UCSD-AML1 (cell line): ENCODE results near the gene RGS6.

Experiments used
- DNase-seq: peaks from one replicate; lab custom pipeline; 2025; ENCODE audit not compliant: unreplicated experiment; lab: John Stamatoyannopoulos, UW

The RGS6 gene

GRCh38 chr14:72154645-72155378, 222.6 kb downstream of the RGS6 start:
- DNase-seq = no peak

DNA sequence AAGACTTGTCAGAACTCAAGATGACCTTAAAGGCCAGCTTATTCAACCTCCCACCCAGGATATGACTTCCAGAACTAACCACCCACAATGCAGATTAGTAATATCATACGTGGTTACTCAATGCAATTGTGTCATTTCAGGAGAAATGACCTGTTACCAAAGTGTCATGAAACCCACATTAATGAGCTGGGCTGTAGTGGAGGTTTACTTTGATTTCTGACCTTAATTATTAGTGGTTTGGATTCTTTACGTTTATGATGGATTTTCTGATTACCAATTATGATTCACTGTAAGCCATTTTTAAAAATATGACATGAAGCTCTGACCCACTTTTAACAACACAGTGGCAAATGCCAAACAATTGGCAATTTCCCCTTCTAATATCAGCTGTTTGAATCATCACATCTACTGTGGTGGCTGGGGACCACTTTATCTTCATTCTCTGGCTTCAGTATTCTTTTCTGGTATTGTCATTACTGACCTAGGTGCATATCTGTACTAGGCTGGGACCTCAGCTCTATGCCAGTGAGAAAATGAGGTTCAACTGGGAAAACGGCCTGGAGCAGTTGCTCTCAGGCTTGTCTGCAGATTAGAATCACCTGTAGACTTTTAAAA, 223.3 kb downstream of the RGS6 start:
- no peak for DNase-seq

GRCh38 chr14:72164420-72165228, 232.4 kb downstream of the RGS6 start:
- no peak for DNase-seq

GRCh38 chr14:72165229-72165698, 233.0 kb downstream of the RGS6 start:
- DNase-seq = no peak

DNA sequence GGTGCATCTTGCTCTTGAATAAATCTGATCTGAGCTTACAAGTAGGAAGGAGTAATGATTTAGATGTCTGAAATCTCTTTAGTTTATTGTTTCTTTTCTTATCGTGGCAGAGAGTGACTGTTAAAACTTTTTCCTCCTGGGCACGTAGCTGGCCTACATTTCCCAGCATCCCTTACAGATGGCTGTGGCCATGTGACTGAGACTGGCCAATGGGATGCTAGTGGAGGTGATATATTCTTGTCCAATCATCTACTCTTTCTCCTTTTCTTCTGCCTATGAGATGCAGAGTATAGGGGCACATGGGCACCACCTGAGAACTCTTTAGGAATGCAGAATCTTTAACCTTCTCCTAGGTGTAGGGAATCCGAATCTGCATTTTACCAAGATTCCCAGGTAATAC, 237.3 kb downstream of the RGS6 start:
- DNase-seq = no peak

DNA sequence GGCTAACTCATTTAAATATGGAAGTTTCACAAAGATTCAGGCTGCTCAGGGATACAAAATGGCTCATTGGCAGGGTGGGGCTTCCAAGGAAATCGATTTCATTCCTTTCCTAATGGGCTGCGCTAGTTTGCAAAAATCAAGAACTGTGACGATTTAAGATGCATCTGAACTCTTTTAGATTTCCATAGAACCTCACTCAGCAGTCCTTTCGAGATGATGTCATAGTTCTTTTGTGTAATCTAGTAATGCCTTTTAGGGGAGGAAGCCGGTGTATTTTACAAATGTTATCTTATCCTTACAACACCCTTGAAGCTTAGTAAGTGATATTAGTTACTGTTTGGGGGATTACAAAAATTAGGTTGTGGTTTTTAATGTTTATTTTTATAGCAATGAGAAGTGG, 239.8 kb downstream of the RGS6 start:
- DNase-seq = no peak

DNA sequence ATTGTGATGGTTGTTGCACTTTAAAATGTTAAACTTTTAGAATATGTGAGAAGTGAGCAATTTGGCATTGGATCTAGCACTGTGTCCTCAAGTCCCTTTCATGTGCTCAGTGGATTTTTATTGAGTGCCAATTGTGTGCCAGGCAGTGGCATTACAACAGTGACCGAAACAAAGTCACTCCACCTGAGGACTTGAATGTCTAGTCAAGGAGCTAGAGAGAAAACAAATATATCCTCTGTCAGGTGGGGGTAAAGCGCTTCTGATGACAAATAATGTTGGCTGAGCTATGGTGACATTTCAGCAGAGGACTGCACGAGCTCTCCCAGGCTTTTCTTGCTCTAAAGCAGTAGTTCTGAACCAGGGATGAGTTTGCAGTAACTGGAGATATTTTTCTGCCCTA, 240.4 kb downstream of the RGS6 start:
- no peak for DNase-seq

GRCh38 chr14:72173038-72173720, 240.9 kb downstream of the RGS6 start:
- no peak for DNase-seq

DNA sequence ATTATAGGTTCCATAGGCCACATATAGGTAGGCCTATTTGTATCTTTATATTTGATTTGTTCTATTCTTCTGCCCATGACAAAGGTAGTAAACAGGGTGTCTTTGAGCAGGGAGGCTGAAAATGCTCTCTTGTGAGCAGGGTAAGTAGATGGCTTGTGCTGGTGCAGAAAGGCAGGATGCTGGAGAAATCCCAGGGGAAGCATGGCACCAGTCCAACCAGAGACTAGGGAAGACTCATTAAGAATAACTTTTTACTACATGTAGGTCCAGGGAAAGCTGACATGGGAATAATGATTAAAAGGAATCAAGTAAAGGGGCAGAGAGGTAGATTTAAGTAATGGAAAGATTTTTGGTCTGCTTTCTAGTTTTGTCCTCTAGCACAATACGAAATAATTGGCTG, 245.0 kb downstream of the RGS6 start:
- no peak for DNase-seq

- DNase-seq = no peak
These were observed 246.3 kb downstream of the RGS6 start for GRCh38 chr14:72178517-72178916.

DNA sequence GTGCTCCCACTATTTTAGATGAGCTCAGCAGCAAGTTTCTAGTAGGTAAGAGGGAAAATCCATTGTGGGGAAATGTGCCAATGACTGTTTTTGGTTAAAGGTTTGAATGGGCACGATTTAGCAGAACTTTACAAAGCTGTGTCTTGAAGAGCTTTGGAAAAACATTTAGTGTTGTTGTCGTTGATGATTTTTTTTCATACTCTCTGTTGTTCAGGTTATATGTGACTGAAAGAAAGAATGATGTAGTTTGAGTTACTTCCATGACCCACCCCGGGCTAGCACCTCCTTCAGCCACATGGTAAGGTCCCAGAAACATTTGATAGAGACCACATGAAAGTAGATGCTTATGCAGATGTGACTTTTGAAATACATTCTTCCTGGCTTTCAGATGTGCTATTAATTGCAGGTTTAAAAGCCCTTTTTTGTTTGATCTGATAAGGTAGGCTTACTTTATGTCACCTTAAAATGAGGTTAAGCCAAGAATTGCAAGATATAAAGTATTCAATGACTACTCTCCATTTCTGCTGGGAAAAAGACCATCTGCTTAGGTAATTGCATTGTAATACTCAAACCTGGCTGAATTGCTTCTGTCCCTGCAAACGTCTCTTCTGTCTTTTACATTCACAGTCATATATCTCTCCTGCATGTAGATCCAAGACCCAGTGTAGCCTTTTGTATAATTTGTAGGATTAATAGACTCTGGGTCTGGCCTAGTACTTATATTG, 250.6 kb downstream of the RGS6 start:
- no peak for DNase-seq

DNA sequence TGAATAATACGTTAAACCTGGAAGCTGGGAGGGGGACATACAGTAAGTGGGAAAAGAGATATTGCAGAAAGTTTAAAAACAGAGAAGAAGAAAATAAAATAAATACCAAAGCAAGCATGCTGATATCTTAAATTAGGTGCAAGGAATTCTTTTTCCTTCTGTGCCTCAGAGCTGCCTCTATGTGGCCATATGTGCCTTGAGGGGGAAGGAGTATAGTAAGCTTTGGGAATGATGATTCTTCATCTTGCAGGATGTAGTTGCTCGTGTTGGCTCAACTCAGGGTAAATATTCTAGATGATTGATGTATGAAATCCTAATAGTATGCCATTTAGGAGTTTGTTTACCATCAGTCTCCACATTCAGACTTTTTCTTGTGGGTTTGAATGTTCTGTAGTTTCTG, 251.4 kb downstream of the RGS6 start:
- no peak for DNase-seq

- no peak for DNase-seq
These were observed 254.3 kb downstream of the RGS6 start for GRCh38 chr14:72186523-72186922.

GRCh38 chr14:72196237-72197015, 264.2 kb downstream of the RGS6 start:
- DNase-seq = no peak

DNA sequence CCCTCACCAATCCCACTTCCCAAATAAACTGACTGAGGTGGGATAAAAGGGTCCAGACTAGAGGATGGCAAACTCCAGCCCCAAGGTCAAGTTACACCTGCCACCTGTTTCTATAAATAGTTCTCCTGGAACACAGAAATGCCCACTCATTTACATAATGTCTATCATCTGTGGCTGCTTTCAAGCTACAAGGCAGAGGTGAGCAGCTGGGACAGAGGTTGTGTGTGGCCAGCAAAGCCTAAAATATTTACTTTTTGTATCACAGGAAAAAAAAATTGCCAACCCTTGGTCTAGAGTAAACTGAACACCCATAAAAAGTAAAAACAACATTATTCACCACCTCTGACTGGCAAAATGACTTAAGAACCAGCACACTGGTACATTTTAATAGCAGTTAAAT, 269.4 kb downstream of the RGS6 start:
- DNase-seq = no peak

- no peak for DNase-seq
These were observed 281.2 kb downstream of the RGS6 start for GRCh38 chr14:72213424-72213823.

DNA sequence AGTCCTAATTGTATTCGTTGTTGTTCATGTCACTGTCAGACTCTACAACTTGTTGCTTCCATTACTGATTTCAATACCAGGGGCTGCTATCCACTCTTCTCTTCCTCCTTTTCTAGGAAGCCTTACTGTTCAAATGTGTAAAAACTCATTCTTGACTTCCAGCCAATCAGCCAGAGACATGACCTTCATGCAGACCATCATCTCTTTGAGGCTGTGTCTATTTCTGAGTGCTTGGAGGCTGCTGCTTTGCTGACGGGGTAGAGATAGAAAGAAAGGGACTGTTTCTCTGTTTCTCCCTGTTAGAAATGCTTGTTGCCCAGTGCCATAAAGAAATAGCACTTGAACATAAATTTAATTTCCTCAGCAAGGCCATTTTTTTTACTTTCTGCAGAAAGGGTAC, 282.9 kb downstream of the RGS6 start:
- DNase-seq = no peak

GRCh38 chr14:72217135-72217534, 284.9 kb downstream of the RGS6 start:
- DNase-seq = no peak

- DNase-seq = no peak
These were observed 289.8 kb downstream of the RGS6 start for GRCh38 chr14:72222046-72222445.

GRCh38 chr14:72236629-72237028, 304.4 kb downstream of the RGS6 start:
- DNase-seq = no peak
